ENCODE measurements around the gene AHCTF1. TPM values are rescaled to one million over a fixed set of nuclear protein-coding genes. Genes with fewer than 3 reads are reported as not detected.

Gene AHCTF1
- total RNA-seq, 1 experiment from 2014 or later = 44.3 TPM

DNA sequence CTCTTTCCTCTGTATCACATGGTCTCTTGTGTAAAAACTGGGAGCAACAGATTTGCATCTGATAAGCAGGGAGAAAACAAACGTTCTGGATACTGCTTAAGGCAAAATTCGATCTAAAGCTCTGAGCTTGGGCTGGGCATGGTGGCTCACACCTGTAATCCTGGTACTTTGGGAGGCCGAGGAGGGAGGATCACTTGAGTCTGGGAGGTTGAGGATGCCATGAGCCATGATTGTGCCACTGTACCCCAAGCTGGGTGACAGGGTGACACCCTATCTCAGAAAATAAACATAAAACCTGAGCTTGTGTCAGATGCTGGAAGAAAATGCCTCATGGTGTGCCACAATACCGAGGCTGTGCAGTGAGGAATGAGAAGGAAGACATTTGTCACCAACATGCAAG, 133.6 kb downstream of the AHCTF1 start:
- H3K27ac ChIP-seq (ENCODE audit: insufficient read length, low read depth, low read length) = no peak overlapping the region
- no peak overlapping the region for H3K4ac ChIP-seq (ENCODE audit: low read depth, low read length)
- no peak overlapping the region for H2BK15ac ChIP-seq (ENCODE audit: low read depth, low read length)
- no peak overlapping the region for H3K9ac ChIP-seq (ENCODE audit: extremely low read depth, insufficient read length, low read length)
- H3K27ac Mint-ChIP-seq = no peak overlapping the region
- no peak overlapping the region for H2BK12ac ChIP-seq (ENCODE audit: insufficient read length, low read depth, low read length)
- H3K79me1 ChIP-seq (ENCODE audit: insufficient read depth, low read depth, low read length, poor library complexity, severe bottlenecking) = no peaks in the 10 kb centered on the region
- H3K27me3 Mint-ChIP-seq (ENCODE audit: low read depth) = peaks cover 8% of the 10 kb centered on the region
- peaks cover 8% of the 10 kb centered on the region; the same call in 1 of the 2 replicates for H3K4me1 ChIP-seq (ENCODE audit: insufficient read depth, low read length)
- peaks cover 29 to 36% of the 10 kb centered on the region in 2 experiments for H3K4me1 Mint-ChIP-seq
- no peak overlapping the region for H2AK5ac ChIP-seq (ENCODE audit: insufficient read length, low read length)
- peaks cover 0 to 2% of the 10 kb centered on the region in 2 experiments; a peak in 1 of 5 replicates for H3K9me3 Mint-ChIP-seq
- no peak overlapping the region for H4K8ac ChIP-seq (replicated peaks; ENCODE audit: insufficient read length, low read depth, low read length)
- H3T11ph ChIP-seq (ENCODE audit: low read length) = no peak overlapping the region
- no peaks in the 10 kb centered on the region for H3K36me3 Mint-ChIP-seq (ENCODE audit: insufficient read depth in 1 of 3, low read depth in 3 of 3)
- no peak overlapping the region for H3K4me2 ChIP-seq (ENCODE audit: insufficient read depth, insufficient read length, low read length)
- H3K14ac ChIP-seq (ENCODE audit: insufficient read depth, low read length) = no peak overlapping the region
- H2AFZ ChIP-seq (ENCODE audit: low read length) = no peak overlapping the region
- H4K20me1 ChIP-seq (ENCODE audit: control insufficient read depth, insufficient read depth, insufficient read length) = no peaks in the 10 kb centered on the region
- H3K56ac ChIP-seq (ENCODE audit: insufficient read length, low read depth, low read length) = no peak overlapping the region
- no peak overlapping the region for H4K5ac ChIP-seq (ENCODE audit: insufficient read length, low read depth, low read length)
- no CpG with 5 or more reads among the region's 4 CpGs for WGBS (ENCODE audit: extremely low coverage, insufficient read length, low lambda C conversion rate)
- H3K79me2 ChIP-seq (ENCODE audit: insufficient read depth, low read length) = no peaks in the 10 kb centered on the region
- no peak overlapping the region for H2BK5ac ChIP-seq (ENCODE audit: insufficient read length, low read length)
- no peak overlapping the region for H2BK120ac ChIP-seq (ENCODE audit: low read depth, low read length, poor library complexity, severe bottlenecking)
- H4K91ac ChIP-seq (ENCODE audit: insufficient read length, low read depth, low read length) = no peak overlapping the region
- no peaks in the 10 kb centered on the region for H3K9me3 ChIP-seq (ENCODE audit: control insufficient read depth, low read depth, low read length)
- H3K4me3 Mint-ChIP-seq = no peak overlapping the region
- no peak for DNase-seq
- no peak overlapping the region for H2BK20ac ChIP-seq (ENCODE audit: low read depth, low read length, poor library complexity, severe bottlenecking)
- H3K23me2 ChIP-seq (ENCODE audit: insufficient read length, low read depth, low read length, poor library complexity, severe bottlenecking) = peaks cover 3% of the 10 kb centered on the region
- no peak overlapping the region for H3K23ac ChIP-seq (ENCODE audit: insufficient read length, low read depth, low read length)
- no peak overlapping the region for H3K18ac ChIP-seq (ENCODE audit: insufficient read length, low read depth, low read length)
- TF ChIP-seq, protein P1, sequence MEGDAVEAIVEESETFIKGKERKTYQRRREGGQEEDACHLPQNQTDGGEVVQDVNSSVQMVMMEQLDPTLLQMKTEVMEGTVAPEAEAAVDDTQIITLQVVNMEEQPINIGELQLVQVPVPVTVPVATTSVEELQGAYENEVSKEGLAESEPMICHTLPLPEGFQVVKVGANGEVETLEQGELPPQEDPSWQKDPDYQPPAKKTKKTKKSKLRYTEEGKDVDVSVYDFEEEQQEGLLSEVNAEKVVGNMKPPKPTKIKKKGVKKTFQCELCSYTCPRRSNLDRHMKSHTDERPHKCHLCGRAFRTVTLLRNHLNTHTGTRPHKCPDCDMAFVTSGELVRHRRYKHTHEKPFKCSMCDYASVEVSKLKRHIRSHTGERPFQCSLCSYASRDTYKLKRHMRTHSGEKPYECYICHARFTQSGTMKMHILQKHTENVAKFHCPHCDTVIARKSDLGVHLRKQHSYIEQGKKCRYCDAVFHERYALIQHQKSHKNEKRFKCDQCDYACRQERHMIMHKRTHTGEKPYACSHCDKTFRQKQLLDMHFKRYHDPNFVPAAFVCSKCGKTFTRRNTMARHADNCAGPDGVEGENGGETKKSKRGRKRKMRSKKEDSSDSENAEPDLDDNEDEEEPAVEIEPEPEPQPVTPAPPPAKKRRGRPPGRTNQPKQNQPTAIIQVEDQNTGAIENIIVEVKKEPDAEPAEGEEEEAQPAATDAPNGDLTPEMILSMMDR (conservative IDR thresholded peaks at IDR 0.05) = no peak
- H3K27me3 ChIP-seq (ENCODE audit: insufficient read depth, low read length) = no peaks in the 10 kb centered on the region

Data from H9 (cell line).